GM19397 (cell line): ENCODE results near the gene GNG7.
"Not testable (repeated sequence)": the region's sequence is repeated elsewhere in the genome, so short reads cannot be mapped to it uniquely, and the experiment has no call there.

Source experiments
- ATAC-seq: cut with Tn5 transposase; IDR thresholded peaks from one replicate; pipeline ENCODE4 v1.9.1; 2021; ENCODE audit warnings: mild to moderate bottlenecking, moderate library complexity; ENCODE audit not compliant: unreplicated experiment

GNG7 gene

DNA sequence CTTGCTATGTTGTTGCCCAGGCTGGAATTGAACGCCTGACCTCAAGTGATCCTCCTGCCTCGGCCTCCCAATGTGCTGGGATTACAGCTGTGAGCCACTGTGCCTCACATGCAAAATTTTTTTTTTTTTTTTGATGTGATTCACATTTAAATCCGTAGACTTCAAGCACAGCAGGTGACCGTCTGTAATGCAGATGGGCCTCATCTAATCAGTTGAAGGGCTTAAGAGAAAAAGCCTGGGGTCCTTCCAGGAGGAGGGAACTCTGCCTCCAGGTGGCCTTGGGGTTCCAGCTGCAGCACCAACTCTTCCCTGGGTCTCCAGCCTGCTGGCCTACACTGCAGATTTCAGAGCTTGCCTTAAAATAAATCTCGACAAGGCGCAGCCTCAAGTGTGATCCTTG is 183.0 kb downstream of the GNG7 start:
- ATAC-seq, result no peak

DNA sequence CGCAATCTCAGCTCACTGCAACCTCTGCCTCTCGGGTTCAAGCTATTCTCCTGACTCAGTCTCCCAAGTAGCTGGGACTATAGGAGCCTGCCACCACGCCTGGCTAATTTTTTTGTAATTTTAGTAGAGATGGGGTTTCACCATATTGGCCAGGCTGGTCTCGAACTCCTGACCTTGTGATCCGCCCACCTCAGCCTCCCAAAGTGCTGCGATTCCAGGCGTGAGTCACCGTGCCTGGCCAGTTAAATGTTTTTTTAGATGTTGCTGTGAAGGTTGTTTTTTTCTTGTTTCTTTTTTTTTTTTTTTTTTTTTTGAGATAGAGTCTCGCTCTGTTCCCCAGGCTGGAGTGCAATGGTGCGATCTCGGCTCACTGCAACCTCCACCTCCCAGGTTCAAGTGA is 183.6 kb downstream of the GNG7 start:
- ATAC-seq, result not testable (repeated sequence)

DNA sequence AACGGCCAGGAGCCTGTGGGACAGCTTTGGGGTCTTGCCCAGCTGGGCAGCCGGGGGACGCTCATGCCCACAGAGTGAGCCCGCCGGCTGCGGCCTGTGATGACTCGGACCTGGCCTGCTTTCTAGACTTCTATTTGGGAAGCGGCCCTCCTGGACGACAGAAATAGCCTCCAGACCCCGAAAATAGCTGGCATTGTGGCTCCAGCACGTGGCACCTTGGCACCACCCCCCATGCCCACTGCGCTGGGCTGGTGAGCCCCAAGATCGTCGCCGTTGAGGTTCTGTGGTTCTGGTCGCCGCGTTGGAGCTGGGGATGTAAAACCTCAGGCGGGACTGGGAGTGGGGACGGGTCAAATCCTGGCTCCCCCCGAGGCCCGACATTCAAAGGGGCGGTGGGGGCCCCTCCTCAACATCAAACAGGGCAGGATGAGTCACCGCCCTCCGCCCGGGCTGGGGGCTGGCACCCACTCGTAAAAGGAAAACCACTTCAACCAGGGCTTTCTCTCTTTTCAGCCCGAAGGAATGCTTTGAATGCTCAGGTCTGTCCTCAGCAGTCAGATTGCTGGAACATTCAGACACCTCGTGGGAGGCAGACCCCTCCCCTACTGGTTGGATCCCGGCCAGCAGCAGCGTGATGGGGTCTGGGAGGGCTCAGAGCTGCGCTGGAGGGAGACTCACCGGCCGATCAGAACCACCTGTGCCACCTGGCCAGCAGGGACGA is 184.5 kb downstream of the GNG7 start:
- no peak for ATAC-seq

GRCh38 chr19:2516727-2517126 is 185.8 kb downstream of the GNG7 start:
- no peak for ATAC-seq

- ATAC-seq, result no peak
Measured at GRCh38 chr19:2514981-2515518, 187.4 kb downstream of the GNG7 start.

- ATAC-seq, result no peak
Measured at GRCh38 chr19:2512523-2513431, 189.7 kb downstream of the GNG7 start.

DNA sequence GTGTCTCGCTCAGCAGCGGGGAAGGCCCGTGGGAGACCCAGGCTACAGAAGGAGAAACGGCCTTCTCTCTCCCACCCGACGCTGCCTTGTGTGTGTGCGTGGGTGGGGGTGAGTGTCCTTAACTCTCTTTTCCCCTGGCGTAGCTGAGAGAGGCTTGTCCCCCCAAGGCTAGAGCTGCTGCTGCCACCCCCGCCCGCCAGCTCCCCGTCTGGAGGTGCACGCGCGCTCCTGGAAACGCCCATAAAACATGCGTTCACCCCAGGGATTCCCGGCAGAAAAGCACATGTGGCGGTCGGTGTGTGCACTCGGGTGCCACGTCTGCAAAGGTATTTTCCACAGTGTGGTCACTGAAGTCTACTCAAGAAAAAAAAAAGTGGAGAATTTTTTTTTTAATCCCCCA is 190.5 kb downstream of the GNG7 start:
- ATAC-seq, result no peak

DNA sequence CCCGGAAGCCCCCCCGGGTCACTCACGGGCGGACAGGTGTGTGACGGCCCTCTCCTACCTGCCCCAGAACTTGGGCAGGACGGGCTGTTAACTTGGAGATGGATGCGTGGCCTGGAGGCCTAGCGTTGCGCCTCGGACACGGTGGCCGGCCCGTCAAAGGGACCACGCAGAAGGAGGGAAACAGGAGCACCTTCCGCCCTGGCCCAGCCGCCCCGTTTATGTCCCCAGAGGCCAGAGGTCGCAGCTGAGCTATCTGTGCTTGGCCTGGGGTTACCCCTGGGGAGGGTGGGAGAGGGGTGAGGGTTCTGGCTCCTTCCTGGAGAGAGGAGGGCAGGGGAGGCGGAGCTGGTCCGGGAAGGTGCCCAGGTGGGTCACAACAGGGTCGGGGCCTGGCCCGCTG is 190.9 kb downstream of the GNG7 start:
- ATAC-seq, result no peak

DNA sequence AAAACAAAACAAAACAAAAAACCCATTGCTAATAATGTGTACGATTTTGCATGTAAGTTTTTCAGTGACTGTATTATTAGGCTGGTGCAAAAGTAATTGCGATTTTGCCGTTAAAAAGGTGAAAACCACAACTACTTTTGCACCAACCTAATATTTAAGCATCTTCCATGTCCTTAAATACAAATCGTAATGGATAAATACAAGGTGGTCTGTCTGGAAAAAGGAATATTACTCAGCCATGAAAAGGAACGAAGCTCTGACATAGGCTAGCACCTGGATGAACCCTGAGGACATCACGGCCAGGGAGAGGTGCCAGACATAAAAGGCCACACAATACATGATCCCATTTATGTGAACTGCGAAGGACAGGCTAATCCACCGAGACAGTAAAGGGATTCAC is 193.4 kb downstream of the GNG7 start:
- ATAC-seq, result no peak

GRCh38 chr19:2507109-2507508 is 195.4 kb downstream of the GNG7 start:
- ATAC-seq, result no peak

DNA sequence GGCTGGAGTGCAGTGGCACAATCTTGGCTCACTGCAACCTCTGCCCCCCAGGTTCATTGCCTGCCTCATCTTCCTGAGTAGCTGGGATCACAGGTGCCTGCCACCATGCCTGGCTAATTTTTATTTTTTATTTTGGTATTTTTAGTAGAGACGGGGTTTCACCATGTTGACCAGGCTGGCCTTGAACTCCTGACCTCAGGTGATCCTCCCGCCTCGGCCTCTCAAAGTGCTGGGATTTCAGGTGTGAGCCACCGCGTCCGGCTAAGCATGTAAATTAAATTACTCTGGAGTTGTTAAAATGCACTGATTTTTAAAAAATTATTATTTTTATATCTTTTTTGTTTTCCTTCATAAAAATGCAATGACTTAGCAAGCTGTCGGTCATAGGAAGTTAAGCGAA is 195.8 kb downstream of the GNG7 start:
- ATAC-seq, result not testable (repeated sequence)

- no peak for ATAC-seq
Measured at GRCh38 chr19:2503521-2504109, 198.9 kb downstream of the GNG7 start.

DNA sequence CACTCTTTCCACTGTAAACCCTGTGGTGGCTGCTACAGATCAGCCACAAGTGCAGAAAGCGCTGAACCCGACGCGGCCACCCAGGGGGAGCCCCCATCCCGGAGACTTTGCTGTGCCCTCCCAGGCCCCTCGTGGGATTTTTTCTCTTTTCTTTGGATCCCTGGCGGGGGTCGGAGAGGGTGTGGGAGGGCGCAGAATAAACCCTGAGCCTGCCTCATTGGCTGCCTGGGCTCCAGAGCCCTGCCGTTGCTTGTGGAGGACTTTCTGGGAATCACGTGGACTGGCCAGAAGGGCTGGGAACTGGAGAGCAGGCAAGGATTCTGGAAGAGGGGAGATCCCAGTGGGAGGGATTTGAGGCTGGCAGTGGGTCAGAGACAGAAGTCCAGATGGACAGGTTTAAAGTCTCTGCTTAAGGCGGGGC is 201.6 kb downstream of the GNG7 start:
- ATAC-seq, result no peak

DNA sequence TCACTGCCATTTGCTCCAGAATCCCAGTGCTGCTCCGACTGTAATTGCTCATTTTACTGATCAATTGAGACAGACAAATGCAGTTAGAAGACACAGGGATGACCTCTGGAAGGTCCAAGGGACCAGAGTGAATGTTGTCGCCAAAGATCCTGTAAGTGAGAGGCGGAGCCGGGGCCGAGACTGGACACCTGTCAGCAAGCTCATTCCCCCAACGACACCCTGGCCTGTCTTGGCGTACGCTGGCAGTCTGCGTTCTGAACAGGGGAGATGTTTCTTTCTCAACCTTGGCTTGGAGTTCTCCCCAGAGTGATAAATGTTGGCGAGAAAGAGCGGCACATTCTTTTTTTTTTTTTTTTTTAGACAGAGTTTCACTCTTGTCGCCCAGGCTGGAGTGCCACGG is 202.3 kb downstream of the GNG7 start:
- no peak for ATAC-seq

DNA sequence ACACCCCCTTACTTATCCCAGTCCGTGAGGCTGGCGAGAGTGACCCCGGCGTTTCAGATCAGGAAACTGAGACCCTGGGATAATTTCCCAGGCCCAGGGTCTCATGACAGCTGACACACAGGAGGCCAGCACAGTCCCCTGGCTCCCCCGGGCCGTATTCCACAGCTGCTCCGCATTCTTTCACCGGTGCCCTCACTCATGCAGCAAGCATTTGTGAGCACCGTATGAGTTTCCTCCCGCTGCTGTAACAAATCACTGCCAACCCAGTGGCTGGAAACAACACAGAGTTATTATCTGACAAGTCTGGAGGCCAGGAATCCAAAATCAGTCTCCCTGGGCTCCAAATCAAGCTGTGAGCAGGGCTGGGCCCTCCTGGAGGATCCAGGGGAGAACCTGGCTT is 205.3 kb downstream of the GNG7 start:
- ATAC-seq, result no peak

DNA sequence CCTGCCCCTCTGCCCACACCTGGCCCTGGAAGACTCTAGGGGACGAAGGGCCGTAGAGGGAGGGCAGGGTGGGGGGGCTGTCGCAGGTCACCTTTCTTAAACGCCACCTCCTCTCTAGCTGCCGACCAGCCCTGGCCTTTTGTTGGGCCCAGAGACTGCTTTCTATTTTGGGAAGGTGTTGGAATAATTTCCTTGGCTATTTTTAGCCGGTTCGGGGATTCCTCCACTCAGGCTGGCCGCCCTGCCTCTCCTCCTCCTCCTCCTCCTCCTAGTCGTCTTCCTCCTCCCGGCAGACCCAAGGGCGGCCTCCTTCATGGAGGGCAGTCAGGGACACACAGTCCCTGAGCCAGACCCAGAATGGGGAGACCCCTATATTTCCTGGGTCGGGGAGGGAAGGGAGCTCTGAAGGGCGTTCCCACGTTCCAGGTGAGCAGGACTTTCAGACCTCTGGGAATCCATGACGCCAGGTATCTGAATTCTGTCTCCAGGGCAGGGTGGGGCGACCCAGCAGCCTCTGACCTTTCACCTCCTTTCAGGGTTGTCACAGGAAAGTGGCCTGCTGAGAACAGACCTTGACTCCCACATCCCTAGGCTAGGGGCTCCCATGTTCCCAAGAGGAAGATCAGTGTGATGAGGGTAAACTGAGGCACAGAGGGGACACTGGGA is 206.7 kb downstream of the GNG7 start:
- ATAC-seq, result no peak

GRCh38 chr19:2495130-2495641 is 207.3 kb downstream of the GNG7 start:
- ATAC-seq, result no peak

- peak; percentile 61 for ATAC-seq
Measured at GRCh38 chr19:2494447-2495129, 207.9 kb downstream of the GNG7 start.

DNA sequence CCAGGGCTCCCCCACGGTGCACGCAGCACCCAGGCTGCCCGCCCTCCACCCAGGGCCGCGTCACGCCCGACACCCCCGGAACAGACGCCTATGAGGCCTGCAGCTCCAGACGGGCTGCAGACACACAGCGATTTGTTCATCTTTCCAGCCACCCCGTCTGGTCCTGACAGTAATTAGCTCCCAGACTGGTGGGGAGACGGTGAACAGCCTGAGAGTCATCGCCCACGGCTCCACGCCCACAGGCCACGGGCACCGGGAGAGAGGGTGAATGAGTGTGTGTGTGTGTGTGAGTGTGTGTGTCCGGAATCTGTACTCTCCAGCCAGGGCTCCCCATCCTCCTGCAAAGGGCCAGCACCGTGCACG is 208.4 kb downstream of the GNG7 start:
- no peak for ATAC-seq

- not testable (repeated sequence) for ATAC-seq
Measured at GRCh38 chr19:2493448-2493847, 209.0 kb downstream of the GNG7 start.
